ENCODE measurements around the gene GPRC5A.

Gene GPRC5A

GRCh38 chr12:12943586-12944260 lies 52.4 kb downstream of the GPRC5A start:
- no peak for DNase-seq

GRCh38 chr12:12945591-12945990 lies 54.2 kb downstream of the GPRC5A start:
- no peak for DNase-seq

DNA sequence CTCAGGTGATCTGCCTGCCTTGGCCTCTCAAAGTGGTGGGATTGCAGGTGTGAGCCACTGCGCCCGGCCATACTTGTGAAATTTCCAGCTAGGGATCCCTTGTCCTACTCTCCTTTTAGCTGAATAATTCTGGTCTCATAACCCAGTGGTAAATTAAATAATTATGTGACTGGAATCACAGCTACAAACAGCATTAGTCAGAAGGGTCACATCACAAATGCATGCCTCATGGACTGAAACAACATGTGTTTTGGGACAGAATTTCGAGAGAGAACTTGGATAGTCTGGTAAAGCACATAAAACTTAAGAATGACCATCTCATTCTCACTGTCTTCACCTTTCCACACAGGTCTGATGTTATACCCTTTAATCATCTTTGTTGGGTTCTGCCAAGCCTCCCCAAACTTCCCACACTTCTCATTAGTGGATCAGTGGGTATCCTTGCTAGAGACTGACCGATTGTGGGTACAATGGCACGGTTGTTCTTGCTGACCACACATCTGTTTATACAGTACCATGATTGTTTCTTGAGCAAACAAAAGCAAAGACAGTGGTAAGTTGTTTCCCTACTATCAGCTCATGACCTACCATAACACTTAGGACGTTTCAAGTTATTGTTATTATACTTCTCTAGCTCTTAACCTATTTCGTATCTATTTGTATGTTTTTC lies 55.5 kb downstream of the GPRC5A start:
- peak; percentile 24 for DNase-seq

DNA sequence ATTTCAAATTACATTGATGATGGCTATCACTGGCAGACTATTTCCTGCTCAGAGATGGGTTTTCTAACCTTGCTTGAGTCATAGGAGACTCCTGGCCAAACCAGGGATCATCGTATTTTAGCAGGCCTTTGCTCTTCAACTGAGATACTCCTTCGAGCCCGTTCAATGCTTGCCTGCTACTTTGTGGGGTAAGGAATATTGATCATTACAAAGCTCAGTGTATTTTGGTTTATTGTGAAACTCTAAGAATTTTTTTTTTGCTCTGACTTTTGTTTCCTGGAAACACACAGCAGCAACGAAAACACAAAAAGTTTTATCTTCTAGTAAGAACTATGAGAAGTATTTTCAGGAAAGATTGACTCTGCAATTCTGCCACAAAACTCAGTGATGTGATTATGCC lies 56.5 kb downstream of the GPRC5A start:
- no peak for DNase-seq

DNA sequence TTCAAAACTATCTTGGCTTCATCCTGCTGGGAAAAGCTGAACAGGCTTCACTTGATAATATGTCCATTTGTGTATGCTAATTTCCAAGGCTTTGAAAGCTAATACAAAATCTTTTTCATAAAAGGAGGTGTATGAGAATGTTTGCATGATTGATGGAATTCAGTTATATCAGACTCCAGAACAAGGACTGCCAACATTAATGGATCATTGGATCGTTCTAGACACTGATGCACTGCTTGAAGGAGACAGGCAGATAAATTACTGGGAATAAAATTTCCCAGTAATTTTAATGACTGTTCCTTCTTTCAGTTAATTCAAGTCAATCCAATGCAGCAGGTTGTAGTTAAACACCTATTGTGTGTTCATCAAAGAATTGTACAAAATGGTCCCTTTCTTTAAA lies 60.1 kb downstream of the GPRC5A start:
- no peak for DNase-seq

DNA sequence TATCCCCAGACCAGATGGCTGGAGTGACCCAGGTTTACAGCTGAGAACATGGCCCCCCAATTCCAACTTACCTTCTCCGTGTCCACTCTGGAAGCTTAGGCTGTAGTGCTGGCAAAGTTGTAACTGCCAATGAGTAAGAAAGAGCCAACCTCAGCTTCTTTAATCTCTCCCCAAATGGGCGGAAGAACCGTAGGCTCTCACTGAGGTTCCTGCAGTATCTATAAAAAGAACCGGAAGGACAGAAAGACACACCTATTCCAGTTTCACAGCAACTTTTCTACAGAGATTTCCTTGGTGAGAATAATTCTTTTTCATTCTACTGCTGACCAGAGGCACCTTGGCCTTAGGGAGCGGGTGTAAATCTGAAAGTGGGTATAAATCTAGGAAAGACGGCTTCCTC lies 60.7 kb downstream of the GPRC5A start, which contains the start of gene GPRC5D:
GPRC5D (minus strand) TSS at position 135 of the 400 bp plus-strand sequence. CDS start 1,786 bp downstream, outside the sequence.
- DNase-seq, result no peak

GRCh38 chr12:12954356-12954755 lies 63.0 kb downstream of the GPRC5A start:
- DNase-seq, result peak; percentile 20

GRCh38 chr12:12954878-12955625 lies 63.7 kb downstream of the GPRC5A start:
- no peak for DNase-seq

DNA sequence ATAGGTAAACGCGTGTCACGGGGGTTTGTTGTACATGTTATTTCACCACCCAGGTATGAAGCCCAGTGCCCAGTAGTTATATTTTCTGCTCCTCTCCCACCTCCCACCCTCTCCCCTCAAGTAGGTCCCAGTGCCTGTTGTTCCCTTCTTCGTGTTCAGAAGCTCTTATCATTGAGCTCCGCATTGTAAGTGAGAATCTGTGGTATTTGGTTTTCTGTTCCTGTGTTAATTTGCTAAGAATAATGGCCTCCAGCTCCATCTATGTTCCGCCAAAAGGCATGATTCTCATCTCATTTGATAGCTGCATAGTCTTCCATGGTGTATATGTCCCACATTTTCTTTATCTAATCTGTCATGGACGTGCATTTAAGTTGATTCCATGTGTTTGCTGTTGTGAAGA lies 67.5 kb downstream of the GPRC5A start:
- no peak for DNase-seq

DNA sequence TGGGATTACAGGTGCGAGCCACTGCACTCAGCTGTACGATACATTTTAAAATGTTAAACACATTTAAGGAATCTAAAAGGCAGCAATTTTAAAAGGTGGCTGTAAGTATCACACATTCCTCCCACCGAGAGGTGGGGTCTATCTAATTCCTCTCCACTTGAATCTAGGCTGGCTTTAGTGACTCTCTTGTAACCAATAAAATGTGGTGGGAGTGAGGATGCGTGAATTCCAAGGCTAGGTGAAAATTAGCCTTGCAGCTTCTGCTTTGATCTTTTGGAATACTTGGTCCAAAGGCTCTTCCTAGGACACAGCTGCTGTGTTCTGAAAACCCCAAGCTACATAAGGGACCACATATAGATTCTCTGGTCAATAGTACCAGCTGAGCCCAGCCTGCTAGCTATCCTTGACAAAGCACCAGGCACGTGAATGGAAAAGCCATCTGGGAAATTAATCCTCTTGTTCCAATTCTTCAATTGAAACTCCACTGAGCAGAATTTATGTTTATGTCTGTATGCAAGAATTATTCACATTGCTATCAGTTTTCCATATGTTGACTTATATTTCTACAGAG lies 69.4 kb downstream of the GPRC5A start:
- DNase-seq, result no peak

DNA sequence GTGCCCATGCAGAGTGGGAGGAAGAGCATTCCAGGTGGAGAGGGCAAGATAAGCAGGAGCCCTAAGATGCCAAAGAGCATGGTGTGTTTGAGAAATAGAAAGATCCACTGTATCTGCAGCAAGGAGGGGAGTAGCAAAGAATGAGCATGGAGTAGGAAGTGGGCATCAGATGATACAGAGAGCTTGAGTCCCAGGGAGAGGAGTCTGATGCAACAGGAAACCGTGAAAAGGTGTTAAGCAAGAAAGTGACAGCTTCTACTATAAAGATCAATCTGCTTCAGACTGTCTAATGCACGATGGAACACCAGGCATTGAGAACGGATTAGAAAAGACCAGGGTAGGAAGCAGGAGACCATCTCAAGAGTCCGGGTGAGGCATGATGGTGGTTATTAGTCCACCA lies 72.9 kb downstream of the GPRC5A start:
- no peak for DNase-seq

DNA sequence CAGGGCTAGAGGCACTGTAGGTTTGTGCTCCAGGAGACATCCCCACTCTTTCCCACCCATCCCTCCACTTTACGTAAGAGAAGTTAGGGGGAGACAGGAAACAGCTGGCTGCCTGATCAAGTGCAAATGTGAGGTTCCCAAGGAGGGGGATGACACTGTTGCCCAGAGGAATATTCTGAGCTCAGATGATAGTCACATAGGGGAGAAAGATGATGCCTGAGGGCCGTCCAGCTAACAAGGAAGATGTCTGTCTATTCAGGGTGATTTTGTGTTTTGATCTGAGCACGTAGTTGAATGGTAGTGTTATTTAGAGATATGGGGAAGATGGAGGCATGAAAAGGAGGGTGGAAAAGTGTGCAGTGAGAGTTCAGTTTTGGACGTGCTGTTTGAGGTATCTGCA lies 74.5 kb downstream of the GPRC5A start:
- no peak for DNase-seq
